HG02571 (cell line): ENCODE measurements around the gene CEBPG.

Source experiments
- ATAC-seq: cut with Tn5 transposase; IDR thresholded peaks from one replicate; pipeline ENCODE4 v1.9.1; 2021; ENCODE audit warnings: mild to moderate bottlenecking, moderate library complexity; ENCODE audit not compliant: unreplicated experiment

Gene CEBPG

DNA sequence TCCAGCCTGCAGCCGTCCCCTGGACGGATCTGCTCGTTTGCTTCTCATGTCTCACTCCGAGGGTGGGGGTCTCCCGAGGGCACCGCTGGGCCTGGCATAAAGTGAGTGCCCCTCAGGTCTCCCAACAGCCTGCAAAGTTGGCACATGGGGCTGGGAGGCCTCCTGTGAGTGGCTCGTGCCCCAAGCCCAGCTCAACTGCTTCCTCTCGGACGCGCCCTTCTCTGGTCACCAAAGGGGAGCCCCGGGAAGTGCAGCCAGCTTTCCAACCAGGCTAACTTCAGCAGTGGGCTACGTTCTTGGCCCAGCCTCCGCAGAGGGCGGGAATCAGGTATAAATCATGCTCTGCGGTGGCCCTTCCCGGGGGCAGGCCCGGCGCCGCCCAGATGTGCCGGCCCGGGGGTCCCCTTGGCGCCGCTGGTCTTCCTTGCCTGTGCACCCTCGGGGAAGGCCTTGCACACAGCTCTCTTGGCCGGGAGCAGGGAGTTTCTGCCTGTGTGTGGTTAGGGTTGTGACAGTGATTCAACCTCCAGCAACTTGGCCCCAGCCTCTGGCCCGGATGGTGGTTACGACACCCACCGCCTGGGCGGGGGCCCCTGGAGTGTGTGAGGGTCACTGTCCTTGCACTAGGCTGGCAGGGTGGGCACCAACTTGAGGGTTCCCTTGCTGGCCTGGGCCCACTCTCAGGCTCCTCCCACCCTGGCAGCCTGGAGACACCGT lies 20.7 kb downstream of the CEBPG start:
- no peak for ATAC-seq

DNA sequence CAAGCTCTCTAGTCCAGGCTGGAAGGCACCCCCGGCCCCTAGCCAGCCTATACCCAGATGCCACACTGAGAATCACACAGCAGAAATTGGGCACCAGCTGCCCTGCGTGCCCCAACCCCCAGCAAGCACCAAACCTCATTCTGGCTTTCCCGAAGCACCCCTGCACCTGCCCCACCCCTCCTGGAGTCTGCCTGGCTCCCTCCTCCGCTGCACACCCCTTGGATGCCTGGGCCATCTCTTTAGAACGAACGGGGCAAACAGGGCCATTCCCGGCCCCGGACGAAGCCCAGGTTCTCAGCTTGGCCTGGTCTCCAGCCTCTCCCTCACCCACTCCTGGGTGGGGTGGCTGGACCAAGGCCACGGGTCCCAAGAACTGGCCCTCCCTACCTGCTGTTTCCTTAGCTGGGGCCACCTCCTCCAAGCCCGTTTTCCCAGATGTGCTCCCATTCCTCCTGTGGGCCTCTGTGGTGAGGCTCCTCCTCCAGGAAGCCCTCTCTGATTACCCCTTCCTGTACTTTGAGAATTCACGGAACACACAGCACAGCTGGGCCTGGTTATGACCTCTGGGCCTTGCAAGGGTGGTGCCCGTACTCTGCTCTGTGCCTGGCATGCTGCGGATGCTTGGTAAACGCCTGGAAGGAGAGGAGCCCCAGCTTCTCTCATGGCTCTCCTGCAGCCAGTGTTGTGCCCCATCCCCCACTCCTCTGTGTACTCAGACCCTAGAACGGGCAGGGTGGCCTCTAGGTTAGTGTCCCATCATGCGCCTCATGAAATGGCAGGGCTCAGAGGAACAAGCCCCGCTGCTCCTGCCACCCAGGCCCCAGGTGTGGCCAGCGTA lies 21.4 kb downstream of the CEBPG start:
- no peak for ATAC-seq

DNA sequence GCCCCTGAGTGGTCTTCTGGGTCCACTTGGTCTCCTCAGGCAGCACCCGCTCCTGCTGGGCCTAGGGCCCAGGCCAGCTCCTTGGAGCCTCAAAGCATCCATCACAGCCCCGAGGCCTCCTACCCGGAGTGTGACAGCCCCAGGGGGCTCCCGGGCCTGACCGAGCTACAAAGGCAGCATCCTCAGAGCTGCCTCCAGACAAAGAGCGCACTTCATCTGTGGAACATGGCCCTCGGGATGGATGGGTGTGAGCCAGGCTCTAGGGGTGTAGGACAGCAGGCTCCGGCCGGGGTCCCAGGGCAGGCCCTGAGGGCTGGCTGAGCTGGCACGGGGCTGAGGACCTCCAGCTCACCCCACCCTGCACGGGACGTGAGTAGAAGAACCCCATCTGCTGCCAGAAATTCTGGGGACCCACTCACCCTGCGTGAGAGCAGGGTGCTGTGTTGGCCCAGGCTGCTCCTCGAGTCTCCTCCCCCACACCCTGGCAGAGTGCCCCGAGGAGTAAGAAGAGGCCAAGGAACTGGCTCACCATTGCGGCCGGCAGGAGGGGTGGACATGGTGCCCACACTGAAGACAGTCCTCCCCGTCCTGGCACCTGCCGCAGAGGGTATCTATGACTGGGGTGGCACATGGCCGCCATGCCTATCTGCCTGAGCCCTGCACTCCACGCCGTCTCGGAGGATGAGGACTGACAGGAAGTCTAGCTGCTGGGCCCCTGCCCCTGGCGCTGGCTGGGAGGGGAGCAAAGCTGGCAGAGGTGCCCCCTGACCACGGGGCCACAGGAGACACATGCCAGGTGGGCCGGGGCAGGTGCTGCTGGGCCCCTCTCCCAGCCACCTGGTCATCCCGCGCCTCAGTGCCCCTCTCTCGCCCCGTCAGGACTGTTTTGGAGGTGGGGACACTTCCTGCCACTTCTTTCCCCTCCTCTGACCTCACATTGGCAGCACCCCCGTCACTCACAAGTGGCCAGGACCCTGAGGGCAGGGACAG lies 22.3 kb downstream of the CEBPG start:
- no peak for ATAC-seq

DNA sequence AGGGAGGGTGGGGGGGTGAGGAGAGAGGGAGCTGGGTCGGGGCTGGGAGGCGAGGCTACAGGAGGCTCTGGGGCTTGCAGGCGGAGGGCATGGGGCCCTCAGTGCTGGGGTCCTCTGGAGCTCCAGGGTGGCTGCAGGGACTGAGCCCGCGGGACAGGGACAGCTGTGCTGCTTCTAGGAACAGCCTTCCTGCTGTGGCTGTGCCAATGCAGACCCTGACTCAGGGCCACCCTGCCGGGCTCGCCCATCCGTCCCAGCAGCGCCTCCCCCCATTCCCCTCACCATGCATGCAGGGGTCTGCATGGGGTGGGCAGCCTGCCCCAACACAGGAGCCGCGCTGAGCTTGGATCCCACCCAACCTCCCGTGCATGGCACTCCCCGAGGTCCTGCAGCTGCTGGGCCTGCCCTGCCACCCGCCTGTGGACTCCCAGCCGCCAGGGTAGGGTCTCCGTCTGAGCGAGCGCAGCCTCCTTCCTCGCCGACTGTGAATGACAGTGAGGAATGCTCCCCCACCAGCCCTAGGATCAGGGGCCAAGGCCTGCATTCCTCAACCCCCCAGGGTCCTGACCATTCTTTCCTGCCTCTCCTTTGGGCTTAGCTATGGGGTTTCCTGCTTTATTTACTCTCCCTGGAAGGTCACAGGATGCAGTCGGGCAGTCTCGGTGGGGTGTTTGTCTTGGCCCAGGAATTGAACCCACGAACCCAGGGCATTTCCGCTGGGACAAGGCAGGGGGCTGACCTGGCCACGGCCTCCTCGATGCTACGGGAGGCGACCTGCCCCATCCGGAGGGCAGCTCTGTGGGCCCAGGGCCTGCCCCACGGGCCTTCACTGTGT lies 23.4 kb downstream of the CEBPG start:
- no peak for ATAC-seq

DNA sequence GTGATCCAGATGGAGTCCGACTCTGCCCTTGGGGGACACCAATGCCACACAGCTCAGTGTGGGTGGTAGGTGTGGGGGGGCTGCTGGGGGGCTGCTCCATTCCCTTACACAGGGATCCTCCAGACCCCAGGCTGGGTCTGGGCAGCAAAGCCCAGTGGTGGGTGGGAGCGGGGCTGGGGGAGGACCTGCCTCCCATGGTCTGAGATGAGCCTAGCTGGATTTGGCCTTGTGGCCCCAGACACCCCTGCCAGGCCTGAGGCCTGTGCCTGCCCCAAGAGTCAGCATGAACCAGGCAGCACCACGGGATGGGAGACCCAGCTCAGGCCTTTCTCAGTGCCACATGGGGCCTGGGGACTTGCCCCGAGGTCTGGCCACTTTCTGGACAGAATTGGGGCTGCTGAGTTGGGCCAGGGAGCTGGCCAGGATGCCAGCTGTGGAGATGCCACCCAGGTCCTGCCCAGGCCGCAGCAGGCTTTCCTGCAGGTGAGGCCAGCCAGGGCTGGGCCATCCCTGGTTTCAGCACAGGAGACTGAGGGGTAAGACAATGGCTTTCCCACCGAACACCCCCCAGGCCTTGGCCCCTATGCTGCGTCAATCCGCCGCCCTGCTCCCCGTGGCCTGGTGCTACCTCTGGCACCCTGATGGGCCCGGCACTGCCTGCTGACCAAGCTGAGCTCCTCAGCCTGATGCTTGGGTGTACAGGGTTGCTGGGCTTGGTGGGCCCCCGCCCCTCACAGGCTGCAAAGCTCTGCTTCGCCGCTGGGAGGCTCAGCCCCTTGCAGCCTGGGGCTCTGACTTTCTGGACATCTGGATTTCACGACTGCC lies 24.2 kb downstream of the CEBPG start:
- no peak for ATAC-seq

DNA sequence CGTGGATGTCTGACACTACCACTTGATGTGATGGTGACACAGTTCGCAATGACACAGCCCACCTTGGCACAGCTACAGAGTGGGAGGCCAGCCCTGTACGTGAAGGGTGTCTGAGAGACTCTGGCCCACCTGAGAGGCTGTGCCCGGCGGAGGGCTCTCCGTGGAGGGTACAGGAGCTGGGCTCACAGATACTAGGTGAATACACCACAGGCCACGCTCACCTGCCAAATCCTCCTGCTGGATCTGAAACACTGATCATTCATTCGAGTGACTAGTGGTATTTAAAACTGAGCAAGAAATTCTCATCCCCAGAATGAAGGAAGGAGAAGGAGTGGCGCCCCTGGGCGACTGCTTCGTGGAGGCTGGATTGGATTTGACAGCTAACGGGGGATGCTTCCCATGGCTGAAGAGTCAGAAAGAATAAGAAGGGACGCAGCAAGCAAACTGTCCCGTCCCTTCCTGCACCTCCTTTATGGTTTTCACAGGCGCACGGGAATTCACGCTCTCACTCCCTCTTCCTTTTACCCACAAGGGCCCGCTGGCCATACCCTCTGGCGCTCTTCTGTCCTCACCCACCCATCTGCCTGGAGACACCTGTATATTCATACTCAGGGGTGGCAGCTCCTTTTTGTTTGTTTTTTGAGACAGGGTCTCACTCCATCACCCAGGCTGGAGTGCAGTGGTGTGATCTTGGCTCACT lies 25.0 kb downstream of the CEBPG start:
- no peak for ATAC-seq

DNA sequence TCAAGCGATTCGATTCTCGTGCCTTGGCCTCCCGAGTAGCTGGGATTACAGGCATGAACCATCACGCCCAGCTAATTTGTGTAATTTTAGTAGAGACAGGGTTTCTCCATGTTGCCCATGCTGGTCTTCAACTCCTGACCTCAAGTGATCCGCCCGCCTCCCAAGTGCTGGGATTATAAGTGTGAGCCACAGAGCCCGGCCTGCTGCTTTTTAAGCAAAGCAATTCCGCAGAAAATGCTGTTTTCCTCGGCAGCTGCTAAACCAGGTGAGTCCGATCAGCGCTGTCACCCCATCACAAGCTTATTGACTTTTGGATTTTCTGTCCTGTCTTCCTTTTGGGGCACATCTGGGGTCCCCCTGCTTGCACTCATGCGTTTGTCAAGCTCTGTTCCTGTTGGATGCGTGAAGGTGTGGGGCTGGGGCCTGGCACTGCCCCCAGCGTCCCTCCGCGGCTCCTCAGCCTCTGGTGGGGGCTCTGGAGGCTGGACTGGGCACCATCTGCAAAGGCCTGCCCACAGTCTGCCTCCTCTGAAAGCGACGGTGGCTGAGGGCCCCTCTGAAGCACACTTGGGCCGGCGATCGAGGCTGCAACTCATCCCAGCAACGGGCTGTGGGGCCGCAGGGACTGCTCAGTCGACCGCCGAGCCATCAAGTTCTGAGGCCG lies 25.7 kb downstream of the CEBPG start:
- no peak for ATAC-seq

DNA sequence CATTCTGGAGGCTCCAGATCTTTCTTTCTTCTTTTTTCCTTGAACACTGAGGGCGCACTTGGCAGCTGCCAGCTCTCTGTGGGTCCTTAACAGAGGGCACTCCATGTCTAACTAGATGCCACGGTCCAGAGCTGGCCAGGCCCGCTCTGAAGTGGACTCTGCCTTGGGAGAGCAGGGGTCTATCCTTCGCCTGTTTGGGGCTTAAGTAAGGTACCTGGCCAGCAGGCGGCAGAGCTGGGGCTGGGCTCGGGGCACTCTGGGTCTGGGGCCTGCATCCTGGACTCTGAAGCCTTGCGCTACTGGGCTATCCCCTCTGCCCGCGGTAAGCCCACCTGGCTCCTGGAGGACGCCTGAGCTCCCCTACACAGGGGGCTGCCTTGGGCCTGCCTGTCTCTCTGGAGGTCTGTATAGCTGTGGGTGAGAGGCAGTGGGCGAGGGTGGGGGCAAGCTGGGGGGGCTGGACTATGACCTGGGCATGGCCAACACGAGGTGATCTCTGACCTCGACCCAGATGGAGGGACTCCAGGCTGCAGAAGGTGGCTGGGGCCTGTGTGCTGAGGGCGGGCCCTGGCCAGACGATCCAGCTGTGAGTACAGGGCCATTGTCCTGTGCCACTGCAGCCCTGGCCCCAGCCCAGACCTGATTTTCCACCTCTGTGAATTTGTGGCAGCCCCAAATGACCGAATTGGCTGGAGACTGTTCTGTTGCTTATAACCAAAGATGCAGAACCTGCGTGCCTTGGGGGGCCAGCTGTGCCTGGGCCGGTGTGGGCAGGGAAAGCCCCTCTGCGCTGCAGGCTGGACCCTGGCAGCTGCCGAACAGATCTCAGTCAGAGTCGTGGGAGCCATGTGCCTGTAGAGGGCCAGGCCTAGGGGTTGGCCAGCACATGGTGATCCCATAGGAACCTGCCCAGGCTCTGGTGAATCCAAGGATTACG lies 26.5 kb downstream of the CEBPG start:
- no peak for ATAC-seq

DNA sequence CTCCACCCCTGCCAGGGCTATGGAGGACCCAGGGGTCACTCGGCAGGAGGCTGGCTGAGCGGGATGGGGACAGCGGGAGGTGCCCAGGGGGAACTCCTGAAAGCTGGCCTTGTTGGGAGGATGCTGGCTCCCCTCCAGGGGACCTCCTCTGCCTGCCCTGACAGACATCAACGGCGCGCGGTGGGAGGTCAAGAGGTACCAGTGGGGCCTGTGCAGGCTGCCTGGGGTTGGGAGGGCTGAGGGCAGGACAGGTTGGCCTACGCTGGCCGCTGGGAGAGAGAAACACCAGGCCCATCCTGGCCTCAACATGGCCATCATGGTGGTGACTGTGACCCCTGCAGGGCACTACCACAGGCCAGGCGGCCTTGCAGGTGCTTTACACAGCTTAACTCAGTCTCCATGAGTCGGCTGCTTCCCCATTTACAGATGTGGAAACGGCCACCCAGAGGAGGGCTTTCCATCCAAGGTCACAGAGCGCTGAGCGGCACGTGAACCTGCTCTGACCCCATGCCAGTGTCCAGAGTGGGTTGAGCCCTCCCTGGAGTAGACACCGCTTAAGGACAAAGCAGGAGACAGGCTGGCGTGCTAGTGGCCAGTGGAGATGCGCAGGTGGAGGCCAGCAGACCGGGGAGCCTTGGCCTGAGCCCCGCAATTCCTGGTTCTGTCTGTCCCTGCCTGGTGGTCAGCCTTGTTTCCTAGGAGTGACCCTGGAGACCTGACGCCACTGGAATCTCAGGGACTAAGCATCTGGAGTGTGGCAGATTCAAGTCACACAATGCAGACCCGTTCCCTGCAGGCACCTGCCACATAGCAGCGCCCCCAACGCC lies 27.6 kb downstream of the CEBPG start:
- ATAC-seq = no peak

DNA sequence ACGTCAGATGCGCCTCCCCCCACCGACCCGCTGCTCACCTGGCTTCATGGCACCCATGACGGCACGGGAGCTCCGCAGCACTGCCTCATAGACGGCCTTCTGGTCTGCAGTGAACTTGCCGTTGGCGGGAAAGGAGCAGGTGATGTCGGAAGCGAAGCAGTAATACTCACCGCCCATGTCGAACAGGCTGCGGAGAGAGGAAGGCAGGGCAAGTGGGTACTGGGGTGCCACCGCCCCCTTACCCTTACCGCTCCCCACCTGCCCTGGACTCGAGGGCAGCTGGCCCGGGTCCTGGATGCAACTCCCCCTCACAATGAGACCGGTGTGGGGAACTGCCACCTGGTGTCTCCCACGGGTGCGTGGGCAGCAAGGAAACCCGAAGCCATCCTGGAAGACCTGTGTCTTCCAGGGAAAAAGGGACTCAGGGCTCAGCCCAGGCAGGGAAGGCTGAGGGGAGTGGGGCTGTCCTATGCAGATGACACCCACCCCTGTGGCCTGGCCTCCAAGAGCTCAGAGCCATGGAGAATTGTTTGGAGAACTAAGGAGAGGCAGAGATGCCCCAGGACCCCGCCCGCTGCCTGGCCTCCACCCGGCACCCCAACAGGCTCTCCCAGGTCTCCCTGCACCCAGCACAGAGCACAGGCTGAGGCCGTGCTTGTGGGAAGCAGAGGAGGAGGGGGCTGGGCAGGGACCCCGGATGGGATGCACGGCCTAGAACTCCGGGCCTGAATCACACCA lies 28.3 kb downstream of the CEBPG start:
- ATAC-seq = no peak

DNA sequence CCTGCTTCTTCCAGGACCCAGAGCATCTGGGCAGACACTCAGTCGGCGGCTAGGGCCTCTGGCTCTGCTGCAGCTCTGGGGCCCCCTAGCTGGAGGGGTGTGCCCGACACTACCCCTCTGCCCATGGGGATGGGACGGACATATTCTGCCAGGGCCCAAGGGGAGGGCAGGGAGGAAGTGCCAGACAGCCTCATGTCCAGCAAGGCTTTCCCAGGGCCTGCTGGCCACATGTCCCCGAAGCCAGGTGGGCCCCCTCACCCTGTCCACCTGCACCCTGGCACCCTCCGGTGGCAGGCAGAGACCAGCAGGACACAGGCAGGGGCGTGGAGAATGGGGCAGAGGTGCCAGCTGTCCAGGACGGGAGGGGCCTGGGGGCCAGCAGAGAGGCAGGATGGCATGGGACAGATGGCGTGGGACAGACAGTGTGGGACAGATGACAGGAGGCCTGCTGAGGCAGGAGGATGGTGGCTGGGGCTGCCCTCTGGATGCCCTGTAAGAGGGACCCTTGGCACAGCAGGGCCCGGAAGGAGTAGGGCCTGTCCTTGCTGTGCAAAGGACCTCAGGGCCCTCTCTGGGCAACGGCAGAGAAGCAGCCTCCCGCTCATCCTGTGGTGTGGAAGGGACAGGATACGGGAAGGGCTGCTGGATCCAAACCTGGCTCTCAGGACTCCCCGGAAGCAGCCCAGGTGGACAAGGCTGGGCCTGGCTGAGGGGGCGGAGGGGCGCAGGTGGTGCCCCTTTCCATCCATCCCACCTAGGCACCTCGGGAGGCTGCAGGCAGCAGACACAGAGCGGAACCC lies 29.1 kb downstream of the CEBPG start:
- no peak for ATAC-seq

DNA sequence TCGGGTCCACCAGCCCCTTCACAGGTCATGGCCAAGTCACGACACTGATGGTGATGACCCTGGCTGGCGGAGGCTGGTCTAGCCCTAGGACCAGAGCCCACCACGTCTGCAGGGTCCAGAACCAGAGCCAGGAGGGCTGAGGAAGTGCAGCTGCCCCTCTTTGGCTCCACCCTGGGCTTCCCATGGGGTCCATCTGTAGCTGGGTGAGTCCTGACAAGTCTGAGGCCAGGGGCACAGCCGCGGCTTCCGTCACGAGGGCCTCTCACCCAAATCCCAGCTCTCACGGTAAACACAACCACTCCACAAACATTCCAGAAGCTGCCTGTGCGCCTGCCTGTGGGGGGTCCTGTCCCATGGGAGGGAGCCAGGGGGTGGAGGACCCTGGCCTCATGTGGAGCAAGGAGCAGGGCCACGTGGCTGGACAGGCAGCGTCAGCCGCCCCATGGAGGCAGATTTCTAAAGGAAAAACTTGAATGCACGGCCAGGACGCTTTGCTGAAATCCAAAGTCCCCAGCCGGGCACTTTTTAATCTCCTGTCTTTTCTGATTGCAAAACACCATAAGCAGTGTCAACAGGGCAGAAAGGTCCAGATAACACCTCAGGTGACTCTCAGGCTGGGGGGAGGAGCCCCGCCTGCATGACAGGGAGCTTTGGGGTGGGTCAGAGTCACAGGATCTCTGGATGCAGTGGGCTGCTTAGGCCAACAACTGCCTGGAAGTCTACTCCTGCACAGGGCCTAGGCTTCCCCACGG lies 29.9 kb downstream of the CEBPG start:
- ATAC-seq = no peak

DNA sequence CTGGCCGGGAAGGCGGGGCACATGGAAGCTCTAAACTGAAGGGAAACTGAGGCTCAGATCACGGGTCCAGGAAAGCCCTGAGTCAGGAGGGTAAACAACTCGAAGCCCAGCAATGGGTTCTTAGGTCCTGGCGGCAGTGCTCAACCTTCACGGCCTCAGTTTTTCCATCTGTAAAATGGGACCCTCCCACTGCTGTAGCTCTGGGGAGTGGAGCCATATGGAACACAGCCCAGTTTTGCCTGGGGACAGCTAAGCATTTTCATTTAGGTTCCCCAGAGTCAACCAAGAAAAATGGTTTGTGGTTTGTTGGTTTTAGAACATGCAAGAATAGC lies 30.4 kb downstream of the CEBPG start:
- no peak for ATAC-seq

DNA sequence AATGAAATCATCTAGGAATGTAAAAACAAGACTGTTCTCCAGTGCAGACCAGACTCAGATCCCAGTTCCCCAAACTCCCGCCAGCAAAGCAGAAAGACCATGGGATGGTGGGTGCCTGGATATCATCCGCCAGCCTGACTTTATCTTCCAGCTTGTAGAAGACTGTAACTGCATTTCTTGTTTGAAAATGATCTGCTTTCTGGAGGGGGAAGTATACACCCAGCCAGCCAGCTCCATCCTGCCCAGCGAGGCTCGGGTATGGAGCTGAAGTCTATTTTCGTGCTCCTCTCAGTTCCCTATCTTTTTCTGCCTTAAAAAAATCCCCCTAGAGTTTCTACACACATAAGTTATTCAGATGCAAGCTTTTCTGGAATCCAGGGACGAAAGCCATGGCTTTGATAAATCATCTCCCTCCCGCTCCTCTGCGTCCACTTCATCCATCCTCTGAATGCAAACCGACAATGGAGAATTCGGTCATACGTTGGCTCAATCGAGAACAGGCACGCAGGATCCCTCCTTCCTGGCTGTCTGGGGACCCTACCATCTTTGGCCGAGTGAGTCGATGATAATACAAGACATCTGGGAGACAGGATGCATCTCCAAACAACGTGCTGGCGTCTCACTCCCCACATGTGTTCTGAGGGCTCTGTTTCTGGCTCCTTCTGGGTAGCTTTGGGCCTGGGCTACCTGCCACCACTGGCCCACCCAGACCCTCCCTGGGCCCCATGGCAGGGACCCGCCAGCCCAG lies 31.2 kb downstream of the CEBPG start:
- no peak for ATAC-seq
